Gastrocnemius medialis (tissue), 4 donors: Measurements from ENCODE around the gene PTMS. TPM values are rescaled to one million over a fixed set of nuclear protein-coding genes. Genes with fewer than 3 reads are reported as not detected.

ENCODE experiments used
- ATAC-seq, 2 donors: fragments of 150-250 bp; one replicate each; pipeline ENCODE4 v1.9.1; 2016
- DNase-seq, 2 donors: peaks; one replicate each; pipeline ENCODE4 v3.0.0-alpha.2; 2019
- H3K27ac ChIP-seq, 4 donors: fragments of 200-600 bp; sonication (generic); 1 replicate in 1 of 4; 2 replicates in 3 of 4; pipeline ENCODE4 v1.5.1; 2016 to 2018; ENCODE audit warnings: mild to moderate bottlenecking in 2 of 4, moderate library complexity in 1 of 4
- H3K27me3 ChIP-seq, 3 donors: fragments of 200-600 bp; sonication (generic) in 2 of 3; 1 replicate in 1 of 3; 2 replicates in 2 of 3; pipeline versions ENCODE4 v1.5.1 to v1.6.0; 2016 to 2019; ENCODE audit warnings: mild to moderate bottlenecking in 1 of 3, moderate library complexity in 1 of 3
- H3K36me3 ChIP-seq, 2 donors: fragments of 200-600 bp; sonication (generic) in 1 of 2; one replicate each; pipeline ENCODE4 v1.5.1; 2017 to 2018
- H3K4me1 ChIP-seq, 2 donors: fragments of 200-600 bp; sonication (generic) in 1 of 2; one replicate each; pipeline ENCODE4 v1.5.1; 2016 to 2017; ENCODE audit warnings: mild to moderate bottlenecking in 2 of 2
- H3K4me3 ChIP-seq, 4 donors: fragments of 200-600 bp; sonication (generic) in 3 of 4; 1 replicate in 1 of 4; 2 replicates in 3 of 4; pipeline ENCODE4 v1.5.1; 2016 to 2019; ENCODE audit warnings: mild to moderate bottlenecking in 2 of 4
- H3K9me3 ChIP-seq, 3 donors: fragments of 200-600 bp; sonication (generic) in 2 of 3; 1 replicate in 1 of 3; 2 replicates in 2 of 3; pipeline ENCODE4 v1.5.1; 2016 to 2019
- POLR2A ChIP-seq, 2 donors: fragments of 450-650 bp; IDR thresholded peaks; one replicate each; pipeline ENCODE4 v1.6.1; 2017; ENCODE audit warnings: antibody characterized with exemption in 2 of 2, mild to moderate bottlenecking in 2 of 2, moderate library complexity in 2 of 2
- in situ Hi-C, 4 donors: fragments of 200-750 bp; cut with MboI; loops; one replicate each; pipeline versions ENCODE4 v1.15.0 to v1.8.0; 2017; ENCODE audit warnings: low sequenced_read_pairs in 4 of 4
- intact Hi-C: fragments of 100-400 bp; cut with DNase I; formaldehyde crosslinking; loops from one replicate; pipeline ENCODE4 v1.15.1; 2023; ENCODE audit warnings: low total_unique reads
- total RNA-seq, 4 donors: library from RNA; depleted of rRNA; stranded (reverse); fragments of >200 nt; gene quantifications; one replicate each; pipeline versions ENCODE4 v1.1.0 to v1.2.3, GENCODE V29; 2016
- TF ChIP-seq, protein P1 (sequence below), 5 experiments: fragments of 450-650 bp in 3 of 5; fragments of 200-600 bp in 2 of 5; sonication (generic) in 2 of 5; IDR thresholded peaks in 4 of 5; conservative IDR thresholded peaks in 1 of 5; 1 replicate in 4 of 5; 2 replicates in 1 of 5; pipeline ENCODE4 v1.5.1; 2016 to 2019; ENCODE audit warnings: antibody characterized with exemption in 5 of 5, mild to moderate bottlenecking in 3 of 5, moderate library complexity in 3 of 5

The PTMS gene, protein sequence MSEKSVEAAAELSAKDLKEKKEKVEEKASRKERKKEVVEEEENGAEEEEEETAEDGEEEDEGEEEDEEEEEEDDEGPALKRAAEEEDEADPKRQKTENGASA
- total RNA-seq = 10 to 100 TPM; 15.0 to 40.4 (median 31.5) TPM

GRCh38 chr12:6765634-6766581, at the start of gene PTMS:
PTMS (plus strand) TSS chr12:6766363; CDS start chr12:6766706, 343 bp downstream.
- Histone ChIP-seq H3K9me3 (no peaks in the 10 kb centered on the region), H3K27ac (peak within 1 kb of the TSS; percentile 78 to 89 (median 84)), H3K4me3 (peak within 1 kb of the TSS; percentile 76 to 100 (median 88)), H3K4me1 (peaks cover 20 to 26% of the 10 kb centered on the region in 2 donors), H3K27me3 (peaks cover 0 to 9% (median 0%) of the 10 kb centered on the region in 3 donors), H3K36me3 (no peaks in the 10 kb centered on the region)
- TF ChIP-seq POLR2A (IDR thresholded peaks at IDR 0.05) = peak; percentile 42 to 76
- TF ChIP-seq, protein P1, sequence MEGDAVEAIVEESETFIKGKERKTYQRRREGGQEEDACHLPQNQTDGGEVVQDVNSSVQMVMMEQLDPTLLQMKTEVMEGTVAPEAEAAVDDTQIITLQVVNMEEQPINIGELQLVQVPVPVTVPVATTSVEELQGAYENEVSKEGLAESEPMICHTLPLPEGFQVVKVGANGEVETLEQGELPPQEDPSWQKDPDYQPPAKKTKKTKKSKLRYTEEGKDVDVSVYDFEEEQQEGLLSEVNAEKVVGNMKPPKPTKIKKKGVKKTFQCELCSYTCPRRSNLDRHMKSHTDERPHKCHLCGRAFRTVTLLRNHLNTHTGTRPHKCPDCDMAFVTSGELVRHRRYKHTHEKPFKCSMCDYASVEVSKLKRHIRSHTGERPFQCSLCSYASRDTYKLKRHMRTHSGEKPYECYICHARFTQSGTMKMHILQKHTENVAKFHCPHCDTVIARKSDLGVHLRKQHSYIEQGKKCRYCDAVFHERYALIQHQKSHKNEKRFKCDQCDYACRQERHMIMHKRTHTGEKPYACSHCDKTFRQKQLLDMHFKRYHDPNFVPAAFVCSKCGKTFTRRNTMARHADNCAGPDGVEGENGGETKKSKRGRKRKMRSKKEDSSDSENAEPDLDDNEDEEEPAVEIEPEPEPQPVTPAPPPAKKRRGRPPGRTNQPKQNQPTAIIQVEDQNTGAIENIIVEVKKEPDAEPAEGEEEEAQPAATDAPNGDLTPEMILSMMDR (IDR thresholded peaks at IDR 0.05 in 4 of 5, conservative IDR thresholded peaks at IDR 0.05 in 1 of 5) = no peak
- ATAC-seq (peak; percentile 18 to 22), DNase-seq (peak; percentile 35 to 50)
- intact Hi-C loops (loop anchor here (1.0 to 5.0 kb wide), 2 partner anchors 13 to 104 kb away; partner anchors contain the start of genes ING4 and MLF2), in situ Hi-C loops (no loop called here)

DNA sequence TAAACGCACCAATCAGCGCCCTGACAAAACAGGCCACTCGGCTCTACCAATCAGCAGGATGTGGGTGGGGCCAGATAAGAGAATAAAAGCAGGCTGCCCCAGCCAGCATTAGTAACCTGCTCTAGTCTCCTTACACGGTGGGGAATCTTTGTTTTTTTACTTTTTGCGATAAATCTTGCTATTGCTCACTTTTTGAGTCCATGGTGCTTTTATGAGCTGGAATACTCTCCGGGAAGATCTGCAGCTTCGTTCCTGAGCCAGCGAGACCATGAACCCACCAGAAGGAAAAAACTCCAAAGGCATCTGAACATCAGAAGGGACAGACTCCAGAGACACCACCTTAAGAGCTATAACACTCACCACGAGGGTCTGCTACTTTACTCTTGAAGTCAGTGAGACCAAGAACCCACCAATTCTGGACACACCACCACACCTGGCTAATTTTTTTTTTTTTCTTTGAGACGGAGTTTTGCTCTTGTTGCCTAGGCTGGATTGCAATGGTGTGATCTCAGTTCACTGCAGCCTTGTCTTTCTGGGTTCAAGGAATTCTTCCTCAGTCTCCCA, 49.2 kb upstream of the PTMS start:
- no peak for TF ChIP-seq POLR2A (IDR thresholded peaks at IDR 0.05)
- TF ChIP-seq, protein P1 (IDR thresholded peaks at IDR 0.05 in 4 of 5, conservative IDR thresholded peaks at IDR 0.05 in 1 of 5) = no peak

DNA sequence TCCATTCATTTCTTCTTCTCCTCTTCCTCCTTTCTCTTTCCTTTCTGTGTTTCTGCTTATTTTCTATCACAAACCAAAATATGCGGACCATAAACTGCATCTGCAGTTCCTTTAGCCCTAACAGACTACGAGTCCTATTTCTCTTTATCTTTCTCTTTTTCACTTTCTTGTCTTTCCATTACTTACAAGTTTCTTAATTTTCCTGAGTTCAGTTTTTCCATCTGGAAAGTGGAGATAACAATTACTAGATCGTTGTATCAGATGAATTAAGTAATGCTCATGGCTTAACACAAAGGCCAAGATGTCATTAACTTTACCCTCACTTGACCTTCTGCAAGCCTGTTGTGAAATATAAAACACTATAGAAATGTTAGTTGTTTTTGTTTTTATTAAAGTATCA, 43.3 kb upstream of the PTMS start:
- H3K9me3 ChIP-seq = no peaks in the 10 kb centered on the region
- H3K36me3 ChIP-seq = peaks cover 0 to 10% of the 10 kb centered on the region in 2 donors
- TF ChIP-seq, protein P1 (IDR thresholded peaks at IDR 0.05 in 4 of 5, conservative IDR thresholded peaks at IDR 0.05 in 1 of 5) = no peak
- TF ChIP-seq POLR2A (IDR thresholded peaks at IDR 0.05) = no peak
- H3K4me1 ChIP-seq = peaks cover 6 to 10% of the 10 kb centered on the region in 2 donors
- H3K27ac ChIP-seq = no peak overlapping the region
- peak overlapping the region in 1 of 4 donors; percentile 72 for H3K4me3 ChIP-seq
- H3K27me3 ChIP-seq = no peaks in the 10 kb centered on the region
- ATAC-seq (no peak), DNase-seq (no peak)
- intact Hi-C loops (loop anchor here (1.0 kb wide), 2 partner anchors 34 to 60 kb away; partner anchors contain the start of genes ING4 and ZNF384), in situ Hi-C loops (loop anchor here in 1 of 4 donors (10.0 kb wide), 1 partner anchor 58 kb away; the partner anchor contains the start of gene ING4)

More for the DNA sequence above, 49.2 kb upstream of the PTMS start:
- H3K27ac ChIP-seq = no peak overlapping the region
- no peaks in the 10 kb centered on the region for H3K36me3 ChIP-seq
- intact Hi-C loops = no loop called here
- peaks cover 0 to 18% (median 2%) of the 10 kb centered on the region in 3 donors for H3K27me3 ChIP-seq
- no peak for ATAC-seq
- in situ Hi-C loops = no loop called here
- H3K4me1 ChIP-seq = no peaks in the 10 kb centered on the region
- no peaks in the 10 kb centered on the region for H3K9me3 ChIP-seq
- no peak for DNase-seq
- H3K4me3 ChIP-seq = no peak overlapping the region

GRCh38 chr12:6723607-6724408, 42.4 kb upstream of the PTMS start, which contains the start of gene COPS7A:
COPS7A (plus strand) TSS chr12:6724046; CDS start chr12:6724657, 611 bp downstream.
- peaks cover 6 to 10% of the 10 kb centered on the region in 2 donors for H3K4me1 ChIP-seq
- H3K36me3 ChIP-seq = peaks cover 1 to 20% of the 10 kb centered on the region in 2 donors
- in situ Hi-C loops (loop anchor here in 1 of 4 donors (10.0 kb wide), 1 partner anchor 59 kb away; the partner anchor contains the start of gene ING4), intact Hi-C loops (loop anchor here (1.0 kb wide), 4 partner anchors 29 to 127 kb away; partner anchors contain the start of genes CDCA3, ING4, MLF2 and ZNF384)
- DNase-seq (peak; percentile 96 to 98), ATAC-seq (peak; percentile 99)
- peak; percentile 39 to 58 for TF ChIP-seq POLR2A (IDR thresholded peaks at IDR 0.05)
- TF ChIP-seq, protein P1 (IDR thresholded peaks at IDR 0.05 in 4 of 5, conservative IDR thresholded peaks at IDR 0.05 in 1 of 5) = no peak
- peak within 1 kb of the TSS; percentile 81 to 90 (median 86) for H3K27ac ChIP-seq
- no peaks in the 10 kb centered on the region for H3K27me3 ChIP-seq
- no peaks in the 10 kb centered on the region for H3K9me3 ChIP-seq
- H3K4me3 ChIP-seq = peak within 1 kb of the TSS; percentile 55 to 80 (median 74)
